SU-DHL-6 (cell line): Measurements from ENCODE around the gene LITAFD.

Experiments used
- CTCF ChIP-seq: fragments of 200-600 bp; sonication (generic); IDR thresholded peaks from one replicate; pipeline ENCODE4 v1.5.1; 2017; ENCODE audit warnings: antibody characterized with exemption, mild to moderate bottlenecking, low read length, moderate library complexity; ENCODE audit not compliant: insufficient read depth, poor library complexity, severe bottlenecking
- EZH2phosphoT487 ChIP-seq: fragments of 200-600 bp; sonication (generic), shearing (Covaris generic); conservative IDR thresholded peaks from 2 replicates; pipeline ENCODE4 v1.6.1; 2018; ENCODE audit warnings: mild to moderate bottlenecking, antibody characterized with exemption, low read length, moderate library complexity, mixed read lengths

GRCh38 chr16:8903004-8903403 is 20.9 kb downstream of the LITAFD start:
- TF ChIP-seq CTCF (no peak), EZH2phosphoT487 (no peak)
